ENCODE results near the gene ORMDL3.

DNA sequence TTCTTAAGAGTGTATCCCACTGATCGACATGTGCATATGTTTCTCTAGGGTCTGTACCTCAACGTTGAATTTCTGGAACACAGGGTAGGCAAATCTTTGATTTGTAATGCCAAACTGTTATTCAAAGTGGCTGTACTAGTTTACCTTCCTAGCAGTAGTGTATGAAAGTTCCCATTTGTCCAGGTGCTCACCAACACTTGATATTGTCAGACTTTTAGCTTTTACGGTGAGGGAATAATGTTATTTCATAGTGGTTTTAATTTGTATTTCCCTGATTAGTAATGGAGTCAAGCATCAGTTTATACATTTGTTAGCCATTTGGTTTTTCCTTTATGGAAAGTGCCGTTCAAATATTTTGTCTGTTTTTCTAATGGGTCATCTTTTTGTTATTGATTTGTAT lies 29.3 kb downstream of the ORMDL3 start:
- TF ChIP-seq EZH2 (IDR thresholded peaks at IDR 0.05; ENCODE audit: borderline replicate concordance) = no peak
- TF ChIP-seq, protein P1, sequence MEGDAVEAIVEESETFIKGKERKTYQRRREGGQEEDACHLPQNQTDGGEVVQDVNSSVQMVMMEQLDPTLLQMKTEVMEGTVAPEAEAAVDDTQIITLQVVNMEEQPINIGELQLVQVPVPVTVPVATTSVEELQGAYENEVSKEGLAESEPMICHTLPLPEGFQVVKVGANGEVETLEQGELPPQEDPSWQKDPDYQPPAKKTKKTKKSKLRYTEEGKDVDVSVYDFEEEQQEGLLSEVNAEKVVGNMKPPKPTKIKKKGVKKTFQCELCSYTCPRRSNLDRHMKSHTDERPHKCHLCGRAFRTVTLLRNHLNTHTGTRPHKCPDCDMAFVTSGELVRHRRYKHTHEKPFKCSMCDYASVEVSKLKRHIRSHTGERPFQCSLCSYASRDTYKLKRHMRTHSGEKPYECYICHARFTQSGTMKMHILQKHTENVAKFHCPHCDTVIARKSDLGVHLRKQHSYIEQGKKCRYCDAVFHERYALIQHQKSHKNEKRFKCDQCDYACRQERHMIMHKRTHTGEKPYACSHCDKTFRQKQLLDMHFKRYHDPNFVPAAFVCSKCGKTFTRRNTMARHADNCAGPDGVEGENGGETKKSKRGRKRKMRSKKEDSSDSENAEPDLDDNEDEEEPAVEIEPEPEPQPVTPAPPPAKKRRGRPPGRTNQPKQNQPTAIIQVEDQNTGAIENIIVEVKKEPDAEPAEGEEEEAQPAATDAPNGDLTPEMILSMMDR (IDR thresholded peaks at IDR 0.05; ENCODE audit: poor library complexity) = no peak

Data from hepatocyte (in vitro differentiated cells).